Measurements from ENCODE around the gene NFKB2.

GRCh38 chr10:102432162-102432950 is 36.9 kb downstream of the NFKB2 start, which contains the start of gene CUEDC2:
- TF ChIP-seq, protein P1, sequence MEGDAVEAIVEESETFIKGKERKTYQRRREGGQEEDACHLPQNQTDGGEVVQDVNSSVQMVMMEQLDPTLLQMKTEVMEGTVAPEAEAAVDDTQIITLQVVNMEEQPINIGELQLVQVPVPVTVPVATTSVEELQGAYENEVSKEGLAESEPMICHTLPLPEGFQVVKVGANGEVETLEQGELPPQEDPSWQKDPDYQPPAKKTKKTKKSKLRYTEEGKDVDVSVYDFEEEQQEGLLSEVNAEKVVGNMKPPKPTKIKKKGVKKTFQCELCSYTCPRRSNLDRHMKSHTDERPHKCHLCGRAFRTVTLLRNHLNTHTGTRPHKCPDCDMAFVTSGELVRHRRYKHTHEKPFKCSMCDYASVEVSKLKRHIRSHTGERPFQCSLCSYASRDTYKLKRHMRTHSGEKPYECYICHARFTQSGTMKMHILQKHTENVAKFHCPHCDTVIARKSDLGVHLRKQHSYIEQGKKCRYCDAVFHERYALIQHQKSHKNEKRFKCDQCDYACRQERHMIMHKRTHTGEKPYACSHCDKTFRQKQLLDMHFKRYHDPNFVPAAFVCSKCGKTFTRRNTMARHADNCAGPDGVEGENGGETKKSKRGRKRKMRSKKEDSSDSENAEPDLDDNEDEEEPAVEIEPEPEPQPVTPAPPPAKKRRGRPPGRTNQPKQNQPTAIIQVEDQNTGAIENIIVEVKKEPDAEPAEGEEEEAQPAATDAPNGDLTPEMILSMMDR (IDR thresholded peaks at IDR 0.05): peak in 2 of 3 experiments; percentile 2 to 18
- TF ChIP-seq POLR2A (IDR thresholded peaks at IDR 0.05): no peak
